Stimulated activated naive CD4-positive, alpha-beta T cell (primary cell): ENCODE measurements around the gene DBX1.

Experiments
- DNase-seq, 6 experiments: peaks; one replicate each; lab custom pipeline; 2025; lab: John Stamatoyannopoulos, UW

The DBX1 gene

DNA sequence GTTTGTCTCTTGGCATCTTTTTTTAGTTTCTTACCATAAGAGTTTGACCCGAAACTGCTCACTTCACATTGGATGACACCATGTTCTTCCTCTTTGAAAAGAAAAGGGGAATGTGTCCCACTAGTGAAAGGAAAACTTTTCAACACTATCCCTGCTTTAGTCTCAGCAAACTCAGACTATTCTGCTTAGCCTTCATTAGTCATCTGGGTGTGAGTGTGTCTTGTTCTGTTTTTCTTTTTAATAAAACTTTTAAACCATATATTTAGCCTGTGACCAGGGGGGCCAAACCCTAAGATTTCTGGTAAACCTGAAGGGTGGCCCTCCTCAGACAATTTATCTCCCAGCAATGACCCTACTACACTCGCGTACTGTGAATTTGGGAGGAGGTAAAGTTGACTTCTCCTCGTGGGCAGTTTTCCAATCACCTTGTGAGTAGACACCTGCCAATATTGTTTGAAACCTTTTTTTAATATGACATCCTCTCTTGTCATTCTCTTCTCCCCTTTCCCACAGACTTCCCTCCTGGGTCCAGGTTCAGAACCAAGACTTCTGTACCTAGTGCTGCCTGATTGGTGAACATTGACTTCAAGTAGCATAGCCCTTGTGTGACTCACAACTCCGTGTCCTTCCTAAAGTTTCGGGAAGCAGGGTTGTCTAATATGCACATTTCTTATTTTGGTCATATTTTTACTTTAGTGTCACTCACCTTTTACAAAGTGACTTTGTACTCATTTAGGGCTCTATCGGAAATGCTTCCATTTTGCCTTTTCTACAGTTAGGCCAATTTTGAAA, 39.9 kb downstream of the DBX1 start:
- DNase-seq: no peak

DNA sequence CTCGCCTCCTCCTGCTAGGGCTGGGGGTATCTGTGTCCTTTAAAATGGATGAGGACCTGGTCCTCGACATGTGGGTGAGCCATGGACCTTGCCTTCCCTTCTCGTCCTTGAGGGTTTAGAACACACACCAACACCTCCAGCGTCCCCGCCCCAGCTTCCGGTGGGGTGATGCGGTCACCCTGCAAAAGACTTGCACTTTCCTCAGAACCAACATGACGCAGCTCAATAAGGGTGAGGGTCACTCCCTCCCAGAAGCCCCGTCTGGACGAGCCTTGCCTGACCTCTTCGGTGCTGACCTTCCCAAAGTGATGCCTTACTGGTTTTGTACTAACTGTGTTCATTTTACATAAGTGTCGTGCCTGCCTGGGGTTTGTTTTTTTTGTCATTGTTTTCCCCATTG, 41.0 kb downstream of the DBX1 start:
- DNase-seq: no peak

DNA sequence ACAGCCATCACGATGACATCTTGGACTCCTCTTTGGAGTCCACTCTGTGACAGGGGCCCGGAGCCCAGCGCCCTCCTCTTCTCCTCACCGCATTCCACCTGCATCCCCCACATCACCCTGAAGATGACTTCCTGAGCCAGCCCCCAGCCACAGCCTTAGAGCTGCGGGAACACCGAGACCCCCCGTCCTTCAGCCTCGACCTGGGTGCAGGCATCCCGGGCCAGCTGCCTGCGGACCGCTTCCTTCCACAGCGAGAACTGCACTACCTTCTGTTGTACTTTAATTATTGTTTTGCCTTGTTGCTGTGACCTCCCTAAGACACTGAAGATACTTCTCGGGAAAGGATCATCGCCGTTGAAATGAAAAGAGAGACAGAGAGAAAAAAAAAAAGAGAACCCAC, 42.1 kb downstream of the DBX1 start:
- DNase-seq: no peak

DNA sequence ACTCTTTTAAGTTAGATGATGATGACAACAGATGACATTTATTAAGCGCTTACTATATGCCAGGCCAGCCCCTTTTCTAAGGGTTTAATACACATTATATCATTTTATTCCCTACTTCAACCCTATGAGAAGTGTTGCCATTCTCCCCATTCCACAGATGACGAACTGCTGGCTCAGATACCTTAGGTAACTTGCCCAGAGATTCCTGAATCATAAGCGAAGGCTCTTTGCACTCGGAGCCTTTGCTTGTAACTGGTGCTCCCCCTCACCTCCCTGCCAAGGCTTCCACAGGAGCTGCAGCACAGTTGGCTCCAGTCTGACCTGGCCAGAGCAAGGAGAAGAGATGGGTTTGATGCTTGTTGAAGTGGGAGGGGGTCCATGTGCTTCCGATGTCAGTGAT, 43.0 kb downstream of the DBX1 start:
- no peak for DNase-seq

DNA sequence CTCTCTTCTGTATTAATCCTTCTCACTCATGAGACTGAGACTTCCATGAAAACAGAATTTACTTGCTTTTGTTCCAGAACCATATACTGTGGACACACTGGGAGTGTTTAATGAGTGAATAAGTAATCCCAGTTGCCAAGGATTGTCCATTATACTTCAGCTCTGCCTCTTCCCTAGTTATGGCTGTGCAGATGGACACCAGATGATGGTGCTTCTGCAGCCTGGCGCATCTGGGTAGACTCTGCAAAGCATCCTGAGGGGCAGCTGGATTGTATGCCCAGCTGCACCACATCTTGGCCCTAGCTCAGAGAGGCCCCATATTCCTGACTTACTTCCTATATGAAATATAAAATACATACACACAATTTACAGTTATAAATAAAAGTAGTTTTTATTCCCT, 43.5 kb downstream of the DBX1 start:
- DNase-seq: no peak

DNA sequence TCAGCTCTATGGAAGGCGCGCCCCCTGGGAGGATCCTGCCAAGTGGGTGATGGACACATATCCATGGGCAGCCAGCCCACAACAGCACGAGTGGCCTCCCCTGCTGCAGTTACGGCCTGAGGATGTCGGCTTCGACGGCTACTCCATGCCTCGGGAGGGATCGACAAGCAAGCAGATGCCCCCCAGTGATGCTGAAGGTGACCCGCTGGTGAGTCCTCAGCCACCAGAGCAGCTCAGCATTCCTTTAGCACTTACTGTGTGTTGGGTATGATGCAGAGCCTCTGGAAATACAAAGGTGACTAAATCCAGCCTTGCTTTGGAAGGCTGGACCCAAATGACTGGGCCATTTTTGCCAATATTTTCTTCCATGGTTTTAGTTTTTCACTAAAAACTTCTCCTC, 45.7 kb downstream of the DBX1 start:
- DNase-seq: no peak

DNA sequence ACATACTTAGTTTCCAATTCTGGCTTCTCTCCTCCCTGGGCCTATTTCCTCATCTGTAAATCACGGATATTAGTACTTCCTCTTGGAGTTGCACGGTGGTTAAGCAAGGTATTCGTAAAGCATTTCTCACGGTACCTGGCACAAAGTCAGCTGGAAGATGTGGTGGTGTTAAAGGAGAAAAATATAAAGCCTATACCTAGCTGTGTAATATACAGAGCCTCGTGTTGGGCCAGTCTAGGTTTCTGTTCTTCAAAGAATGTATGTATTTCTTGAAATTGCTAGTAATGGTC, 47.2 kb downstream of the DBX1 start:
- DNase-seq: no peak

DNA sequence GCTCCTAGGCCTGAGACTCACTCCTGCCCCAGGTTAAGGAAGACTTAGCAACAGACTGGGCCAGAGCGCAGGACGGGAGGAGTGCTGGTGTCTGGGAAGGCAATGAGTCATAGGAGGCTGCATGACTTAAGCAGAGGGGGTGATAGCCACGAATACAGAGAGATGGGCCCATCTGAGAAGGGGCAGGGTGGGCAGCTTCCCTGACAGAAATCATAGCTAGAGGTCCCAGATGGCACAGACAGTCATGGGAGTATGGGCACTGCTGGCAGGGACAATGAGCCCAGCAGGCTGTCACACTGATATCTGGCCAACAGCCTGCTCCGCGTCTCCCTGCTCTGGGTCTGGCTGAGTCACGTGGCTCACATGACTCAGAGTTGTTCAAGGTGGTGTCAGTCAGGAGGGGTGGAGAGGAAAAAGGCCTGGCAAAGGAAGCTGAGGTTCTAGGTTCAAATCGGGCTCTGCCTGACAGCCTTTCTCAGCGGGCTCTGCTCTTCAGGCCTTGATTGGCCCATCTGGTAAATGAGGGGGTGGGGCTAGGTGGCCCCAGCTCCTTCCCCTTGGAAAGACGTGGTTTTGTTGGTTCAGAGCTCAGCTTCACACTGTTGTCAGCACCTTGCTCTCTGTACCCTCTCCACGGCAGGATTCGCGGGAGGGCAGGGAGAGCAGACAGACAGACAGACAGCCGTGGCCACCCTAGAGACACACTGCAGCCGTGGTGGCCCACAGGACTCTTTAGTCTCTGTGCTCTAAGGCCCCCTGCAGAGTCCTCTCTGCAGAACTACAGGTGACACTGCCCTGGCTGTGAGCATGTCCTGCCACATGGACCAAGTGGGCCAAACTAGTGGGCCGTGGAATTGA, 47.8 kb downstream of the DBX1 start:
- no peak for DNase-seq

DNA sequence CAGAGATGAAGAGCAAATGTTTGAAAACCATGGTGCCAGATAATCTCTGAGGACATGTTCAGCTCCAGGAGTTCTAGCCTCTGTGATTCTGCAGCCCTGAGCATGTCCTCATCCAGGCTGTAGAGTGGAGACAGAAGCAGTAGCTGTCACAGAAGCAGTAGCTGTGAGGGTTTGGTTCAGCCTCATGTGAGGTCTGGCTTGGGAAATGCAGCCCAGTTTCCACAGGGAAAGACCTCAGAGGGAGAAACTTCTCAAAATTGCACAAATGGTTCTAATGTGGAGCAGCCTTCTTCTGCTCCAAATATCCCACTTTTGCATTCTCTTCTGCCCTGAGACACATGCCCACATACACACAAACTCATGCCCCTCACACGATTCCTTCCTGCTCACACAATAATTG, 48.4 kb downstream of the DBX1 start:
- DNase-seq: no peak

DNA sequence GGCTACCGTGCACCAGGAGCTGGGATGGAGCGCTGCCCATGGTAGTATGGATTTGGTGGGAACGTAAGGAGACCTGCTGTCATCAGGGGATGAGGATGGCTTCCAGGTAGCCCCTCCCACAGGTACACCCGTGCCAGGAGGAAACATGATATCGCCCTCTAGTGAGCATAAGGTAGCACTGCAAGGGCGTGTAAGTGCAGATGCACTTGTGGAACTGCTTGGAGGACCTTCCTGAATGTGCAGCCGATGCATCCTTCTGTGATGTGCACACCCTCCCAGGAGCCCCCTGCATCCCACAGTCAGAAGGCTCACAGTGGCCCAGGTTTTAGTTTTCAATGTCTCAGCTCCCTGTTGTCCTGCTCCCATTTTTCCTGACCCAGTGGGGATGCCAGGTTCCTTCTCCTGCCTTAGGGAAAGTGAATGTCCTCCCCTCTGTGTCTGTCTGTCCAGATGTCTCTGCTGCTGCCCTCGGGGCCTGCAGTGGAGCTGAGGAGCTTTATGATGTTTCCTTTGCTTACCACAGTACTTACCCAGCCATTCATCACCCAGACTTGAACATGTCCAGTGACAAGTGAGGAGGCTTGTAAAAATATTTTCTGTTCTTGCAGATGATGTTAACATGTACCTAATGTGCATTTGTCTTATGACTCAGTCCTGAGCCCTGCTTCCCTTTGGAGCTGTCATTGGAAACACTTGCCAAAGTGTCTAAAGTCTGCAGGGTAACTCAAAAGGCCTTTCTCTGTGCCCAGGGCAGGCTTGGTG, 49.2 kb downstream of the DBX1 start:
- DNase-seq: peak in 3 of 6 experiments; percentile 2 to 18 (median 3)

DNA sequence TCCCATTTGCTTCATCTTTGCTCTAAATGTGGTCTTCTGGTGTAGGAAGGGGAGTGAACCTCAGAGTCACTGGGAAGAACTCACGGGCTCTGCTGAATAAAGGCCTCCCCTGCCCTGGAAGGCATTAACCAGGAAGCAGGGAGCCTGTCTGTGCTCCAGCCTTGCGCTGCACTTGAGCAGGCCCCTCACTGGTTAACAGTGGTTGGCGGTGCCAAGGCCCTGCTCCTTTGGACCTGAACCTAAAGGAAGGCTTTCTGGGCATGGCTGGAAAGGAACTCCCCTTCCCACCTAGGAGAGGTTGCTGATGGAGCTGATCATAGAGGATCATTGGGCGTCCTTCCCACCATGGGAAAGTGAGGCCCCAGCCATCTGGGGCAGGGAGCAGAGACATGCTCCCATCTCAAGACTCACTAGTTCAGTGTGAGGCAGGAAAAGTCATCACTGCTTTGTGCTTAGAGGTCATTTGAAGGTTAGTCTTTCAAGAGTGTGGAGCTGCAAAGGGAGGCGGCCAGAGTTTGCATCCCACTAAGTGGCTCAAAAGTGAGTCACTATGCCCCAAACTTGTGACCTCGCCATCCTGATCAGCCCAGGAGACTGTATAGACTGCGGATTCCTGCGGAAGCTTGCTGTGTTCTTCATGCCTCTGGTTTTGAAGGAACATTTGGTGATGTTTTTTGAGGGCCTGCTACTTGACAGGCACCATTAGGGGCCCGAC, 50.4 kb downstream of the DBX1 start:
- no peak for DNase-seq
